Peyer's patch (tissue), 4 donors: ENCODE data around the gene CDC42EP3.

Experiments
- CTCF ChIP-seq, 6 experiments: fragments of 450-650 bp in 4 of 6; fragments of 200-600 bp in 2 of 6; sonication (generic) in 1 of 6; IDR thresholded peaks; one replicate each; pipeline ENCODE4 v1.5.1; 2017 to 2019; ENCODE audit warnings: antibody characterized with exemption in 6 of 6, mild to moderate bottlenecking in 3 of 6, moderate library complexity in 1 of 6
- POLR2A ChIP-seq, 2 donors: fragments of 450-650 bp; IDR thresholded peaks; one replicate each; pipeline ENCODE4 v1.5.1; 2017; ENCODE audit warnings: antibody characterized with exemption in 2 of 2, mild to moderate bottlenecking in 2 of 2, moderate library complexity in 2 of 2

GRCh38 chr2:37683921-37684780 lies 12.7 kb upstream of the CDC42EP3 start:
- TF ChIP-seq CTCF (IDR thresholded peaks at IDR 0.05) (no peak), POLR2A (IDR thresholded peaks at IDR 0.05) (no peak)
